HCT116 (cell line): ENCODE results near the gene RPL7A. TPM values are rescaled to one million over a fixed set of nuclear protein-coding genes. Genes with fewer than 3 reads are reported as not detected.

ENCODE experiments used
- ATAC-seq: fragments of 200-7000 bp; cut with Tn5 transposase; 2 replicates; pipeline ENCODE4 v1.9.1; 2020; ENCODE audit warnings: mild to moderate bottlenecking, moderate library complexity
- BruUV-seq: library from RNA; stranded (reverse); fragments of 400-500 nt; replicated peaks from 2 replicates; lab custom pipeline; 2021; lab: Mats Ljungman, UMichigan
- CTCF ChIA-PET: fragments of 300-600 bp; sonication (Branson Sonifier 250); formaldehyde crosslinking; loops from one replicate; lab custom pipeline; 2021; ENCODE audit warnings: antibody characterized with exemption; lab: Charles Lee
- POLR2A ChIA-PET: fragments of 300-600, 350-600 bp; sonication (Branson Sonifier 250); formaldehyde crosslinking; loops from one replicate; lab custom pipeline; 2021; ENCODE audit warnings: antibody characterized with exemption; lab: Charles Lee
- RAD21 ChIA-PET, 2 experiments: fragments of 300-600 bp; sonication (Branson Sonifier 250); formaldehyde crosslinking; loops; one replicate each; lab custom pipeline; 2023; ENCODE audit warnings: low total read pairs in 2 of 2; ENCODE audit not compliant: uncharacterized antibody in 2 of 2, unreplicated experiment in 2 of 2, low non-redundant PET in 1 of 2; lab: Charles Lee
- DNase-seq: peaks from one replicate; pipeline ENCODE4 v3.0.0-alpha.2; 2010; ENCODE audit warnings: low read depth, low spot score
- H2AFZ ChIP-seq: fragments of 200-600 bp; shearing (Covaris generic), sonication (generic); 2 replicates; pipeline ENCODE4 v1.6.1; 2017; ENCODE audit warnings: low read depth, mixed run types, mixed read lengths, antibody characterized with exemption, low read length; ENCODE audit not compliant: poor library complexity, severe bottlenecking
- H3K27ac ChIP-seq: 2 replicates; pipeline ENCODE4 v1.5.1; 2012; ENCODE audit warnings: low read depth, low read length
- H3K27me3 ChIP-seq: fragments of 200-600 bp; sonication (generic); 2 replicates; pipeline ENCODE4 v1.6.1; 2016; ENCODE audit warnings: mixed run types, low read length, mixed read lengths; ENCODE audit not compliant: insufficient read depth
- H3K36me3 ChIP-seq, 2 experiments: fragments of 200-500 bp in 1 of 2; fragments of 200-600 bp in 1 of 2; sonication (Bioruptor generic) in 1 of 2; sonication (generic) in 1 of 2; 2 replicates each; pipeline versions ENCODE4 v1.5.1 to v1.6.1; 2014 to 2016; ENCODE audit warnings: low read length in 2 of 2, inconsistent platforms in 1 of 2, mixed read lengths in 1 of 2, mixed run types in 1 of 2; ENCODE audit not compliant: insufficient read depth in 2 of 2, control insufficient read depth in 1 of 2
- H3K4me1 ChIP-seq, 2 experiments: fragments of 200-600 bp in 1 of 2; sonication (generic) in 1 of 2; 2 replicates each; pipeline versions ENCODE4 v1.5.1 to v1.6.1; 2012 to 2017; ENCODE audit warnings: low read length in 2 of 2, inconsistent platforms in 1 of 2, mild to moderate bottlenecking in 1 of 2, mixed read lengths in 1 of 2, mixed run types in 1 of 2, moderate library complexity in 1 of 2; ENCODE audit not compliant: insufficient read depth in 2 of 2, control insufficient read depth in 1 of 2
- H3K4me2 ChIP-seq: fragments of 200-600 bp; sonication (generic); 2 replicates; pipeline ENCODE4 v1.6.1; 2017; ENCODE audit warnings: mixed run types, low read length, mixed read lengths
- H3K4me3 ChIP-seq, 2 experiments: fragments of 200-600 bp in 1 of 2; sonication (generic) in 1 of 2; replicated peaks in 1 of 2; 2 replicates each; pipeline ENCODE4 v1.5.1; 2011 to 2016; ENCODE audit warnings: low read length in 2 of 2, control low read depth in 1 of 2, low read depth in 1 of 2, mild to moderate bottlenecking in 1 of 2, mixed read lengths in 1 of 2, mixed run types in 1 of 2
- H3K79me2 ChIP-seq: fragments of 200-600 bp; sonication (generic); 2 replicates; pipeline ENCODE4 v1.6.1; 2017; ENCODE audit warnings: mild to moderate bottlenecking, mixed run types, low read length, moderate library complexity, mixed read lengths; ENCODE audit not compliant: insufficient read depth
- H3K9ac ChIP-seq: fragments of 200-600 bp; sonication (generic); 2 replicates; pipeline ENCODE4 v1.6.1; 2016; ENCODE audit warnings: low read length, mixed read lengths
- H3K9me2 ChIP-seq: fragments of 200-600 bp; sonication (generic), shearing (Covaris generic); 2 replicates; pipeline ENCODE4 v1.6.1; 2017; ENCODE audit warnings: mixed run types, mild to moderate bottlenecking, moderate library complexity; ENCODE audit not compliant: insufficient read depth
- H3K9me3 ChIP-seq, 2 experiments: fragments of 200-500 bp in 1 of 2; fragments of 200-600 bp in 1 of 2; sonication (Bioruptor generic) in 1 of 2; sonication (generic) in 1 of 2; 2 replicates each; pipeline ENCODE4 v1.6.1; 2014 to 2017; ENCODE audit warnings: low read length in 2 of 2, mixed read lengths in 2 of 2, inconsistent platforms in 1 of 2, low read depth in 1 of 2, mild to moderate bottlenecking in 1 of 2, mixed run types in 1 of 2, moderate library complexity in 1 of 2; ENCODE audit not compliant: control insufficient read depth in 1 of 2, insufficient read depth in 1 of 2
- H4K20me1 ChIP-seq: fragments of 200-600 bp; sonication (generic), shearing (Covaris generic); 2 replicates; pipeline ENCODE4 v1.6.1; 2017; ENCODE audit warnings: mixed run types, mild to moderate bottlenecking, moderate library complexity; ENCODE audit not compliant: insufficient read depth
- CBX3 ChIP-seq: IDR thresholded peaks from 2 replicates; pipeline ENCODE4 v1.6.1; 2012; ENCODE audit warnings: low read depth
- CEBPB ChIP-seq: IDR thresholded peaks from 2 replicates; pipeline ENCODE4 v1.6.1; 2012; ENCODE audit warnings: low read depth
- EGR1 ChIP-seq: IDR thresholded peaks from 2 replicates; pipeline ENCODE4 v1.6.1; 2012; ENCODE audit warnings: low read depth
- ELF1 ChIP-seq: IDR thresholded peaks from 2 replicates; pipeline ENCODE4 v1.6.1; 2012; ENCODE audit warnings: low read depth, borderline replicate concordance
- JUND ChIP-seq: IDR thresholded peaks from 2 replicates; pipeline ENCODE4 v1.6.1; 2012
- RAD21 ChIP-seq: IDR thresholded peaks from 2 replicates; pipeline ENCODE4 v1.6.1; 2012; ENCODE audit warnings: low read depth, mild to moderate bottlenecking
- intact Hi-C: fragments of 100-400 bp; cut with micrococcal nuclease; formaldehyde crosslinking; loops from 2 replicates; pipeline ENCODE4 v1.10.0; 2022
- total RNA-seq: library from RNA; stranded (reverse); gene quantifications from one replicate; pipeline ENCODE4 v1.2.1, GENCODE V29; 2021; ENCODE audit not compliant: unreplicated experiment
- TF ChIP-seq, protein P1 (sequence below): IDR thresholded peaks from 2 replicates; pipeline ENCODE4 v1.6.1; 2011; ENCODE audit warnings: mild to moderate bottlenecking, low read length, moderate library complexity; ENCODE audit not compliant: insufficient replicate concordance; ENCODE audit errors: extremely low read depth
- TF ChIP-seq, protein P2 (sequence below): IDR thresholded peaks from 2 replicates; pipeline ENCODE4 v1.6.1; 2012; ENCODE audit warnings: low read depth

RPL7A gene
- total RNA-seq, 1 experiment from 2014 or later = 2,837 TPM

DNA sequence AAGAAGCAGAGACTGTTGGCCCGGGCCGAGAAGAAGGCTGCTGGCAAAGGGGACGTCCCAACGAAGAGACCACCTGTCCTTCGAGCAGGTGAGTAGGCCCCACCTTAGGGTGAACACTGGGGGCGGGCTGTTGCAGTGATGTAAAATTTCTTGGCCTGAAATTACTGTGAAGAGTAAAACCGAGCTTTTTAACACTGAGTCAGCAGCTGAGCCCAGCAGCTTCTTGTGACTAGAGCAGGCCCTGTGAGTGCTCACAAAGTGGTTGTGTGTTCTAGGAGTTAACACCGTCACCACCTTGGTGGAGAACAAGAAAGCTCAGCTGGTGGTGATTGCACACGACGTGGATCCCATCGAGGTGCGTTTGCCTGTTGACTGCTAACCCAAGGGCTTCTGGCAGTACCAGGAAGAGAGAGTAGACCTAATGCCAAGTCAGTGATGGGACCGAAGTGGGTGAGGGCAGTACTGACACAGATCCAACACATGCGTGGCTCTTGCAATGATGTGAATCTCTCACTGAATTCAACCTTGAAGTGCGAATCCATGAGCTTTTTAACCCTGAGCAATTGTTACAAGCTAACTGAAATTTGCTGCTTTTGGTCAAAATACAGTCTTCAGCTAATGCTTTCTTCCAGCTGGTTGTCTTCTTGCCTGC lies 2.1 kb downstream of the RPL7A start:
- intact Hi-C loops = loop anchor here (10.0 kb wide), 1 partner anchor 645 kb away; the partner anchor contains the start of gene VAV2
- H3K9ac ChIP-seq = peak overlapping the region; percentile 100; the same call in 1 of the 2 replicates
- peaks cover 10% of the 10 kb centered on the region; the same call in 1 of the 2 replicates for H4K20me1 ChIP-seq
- H3K4me1 ChIP-seq = peaks cover 12 to 31% of the 10 kb centered on the region in 2 experiments
- ATAC-seq = no peak
- ChIA-PET CTCF (no interaction called here), POLR2A (interaction anchor here (0.6 to 1.6 kb wide), 3 partner anchors 10 to 216 kb away, joined by 3 to 4 read pairs (median 3); no protein-coding TSS in a partner anchor), RAD21 (no interaction called here)
- TF ChIP-seq, protein P1, sequence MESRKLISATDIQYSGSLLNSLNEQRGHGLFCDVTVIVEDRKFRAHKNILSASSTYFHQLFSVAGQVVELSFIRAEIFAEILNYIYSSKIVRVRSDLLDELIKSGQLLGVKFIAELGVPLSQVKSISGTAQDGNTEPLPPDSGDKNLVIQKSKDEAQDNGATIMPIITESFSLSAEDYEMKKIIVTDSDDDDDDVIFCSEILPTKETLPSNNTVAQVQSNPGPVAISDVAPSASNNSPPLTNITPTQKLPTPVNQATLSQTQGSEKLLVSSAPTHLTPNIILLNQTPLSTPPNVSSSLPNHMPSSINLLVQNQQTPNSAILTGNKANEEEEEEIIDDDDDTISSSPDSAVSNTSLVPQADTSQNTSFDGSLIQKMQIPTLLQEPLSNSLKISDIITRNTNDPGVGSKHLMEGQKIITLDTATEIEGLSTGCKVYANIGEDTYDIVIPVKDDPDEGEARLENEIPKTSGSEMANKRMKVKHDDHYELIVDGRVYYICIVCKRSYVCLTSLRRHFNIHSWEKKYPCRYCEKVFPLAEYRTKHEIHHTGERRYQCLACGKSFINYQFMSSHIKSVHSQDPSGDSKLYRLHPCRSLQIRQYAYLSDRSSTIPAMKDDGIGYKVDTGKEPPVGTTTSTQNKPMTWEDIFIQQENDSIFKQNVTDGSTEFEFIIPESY = no peak
- TF ChIP-seq EGR1 (no peak), ELF1 (no peak), CEBPB (no peak), JUND (no peak), CBX3 (no peak), RAD21 (no peak)
- TF ChIP-seq, protein P2, sequence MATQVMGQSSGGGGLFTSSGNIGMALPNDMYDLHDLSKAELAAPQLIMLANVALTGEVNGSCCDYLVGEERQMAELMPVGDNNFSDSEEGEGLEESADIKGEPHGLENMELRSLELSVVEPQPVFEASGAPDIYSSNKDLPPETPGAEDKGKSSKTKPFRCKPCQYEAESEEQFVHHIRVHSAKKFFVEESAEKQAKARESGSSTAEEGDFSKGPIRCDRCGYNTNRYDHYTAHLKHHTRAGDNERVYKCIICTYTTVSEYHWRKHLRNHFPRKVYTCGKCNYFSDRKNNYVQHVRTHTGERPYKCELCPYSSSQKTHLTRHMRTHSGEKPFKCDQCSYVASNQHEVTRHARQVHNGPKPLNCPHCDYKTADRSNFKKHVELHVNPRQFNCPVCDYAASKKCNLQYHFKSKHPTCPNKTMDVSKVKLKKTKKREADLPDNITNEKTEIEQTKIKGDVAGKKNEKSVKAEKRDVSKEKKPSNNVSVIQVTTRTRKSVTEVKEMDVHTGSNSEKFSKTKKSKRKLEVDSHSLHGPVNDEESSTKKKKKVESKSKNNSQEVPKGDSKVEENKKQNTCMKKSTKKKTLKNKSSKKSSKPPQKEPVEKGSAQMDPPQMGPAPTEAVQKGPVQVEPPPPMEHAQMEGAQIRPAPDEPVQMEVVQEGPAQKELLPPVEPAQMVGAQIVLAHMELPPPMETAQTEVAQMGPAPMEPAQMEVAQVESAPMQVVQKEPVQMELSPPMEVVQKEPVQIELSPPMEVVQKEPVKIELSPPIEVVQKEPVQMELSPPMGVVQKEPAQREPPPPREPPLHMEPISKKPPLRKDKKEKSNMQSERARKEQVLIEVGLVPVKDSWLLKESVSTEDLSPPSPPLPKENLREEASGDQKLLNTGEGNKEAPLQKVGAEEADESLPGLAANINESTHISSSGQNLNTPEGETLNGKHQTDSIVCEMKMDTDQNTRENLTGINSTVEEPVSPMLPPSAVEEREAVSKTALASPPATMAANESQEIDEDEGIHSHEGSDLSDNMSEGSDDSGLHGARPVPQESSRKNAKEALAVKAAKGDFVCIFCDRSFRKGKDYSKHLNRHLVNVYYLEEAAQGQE = no peak
- H3K9me3 ChIP-seq = no peaks in the 10 kb centered on the region
- H3K79me2 ChIP-seq = peaks cover 65% of the 10 kb centered on the region
- no peak for DNase-seq
- peak overlapping the region in 1 of 2 experiments; percentile 100; a peak in 3 of 4 replicates for H3K4me3 ChIP-seq
- H3K9me2 ChIP-seq = no peaks in the 10 kb centered on the region
- peak overlapping the region; percentile 96 for H3K27ac ChIP-seq
- H3K27me3 ChIP-seq = no peaks in the 10 kb centered on the region
- BruUV-seq = no TSS peak
- peaks cover 36 to 58% of the 10 kb centered on the region in 2 experiments for H3K36me3 ChIP-seq
- H2AFZ ChIP-seq = no peak overlapping the region
- peak overlapping the region; percentile 98 for H3K4me2 ChIP-seq
